NCI-H187 treated with DMSO at 0.1 percent for 48 hours (cell line): ENCODE data around the gene SLC16A3.
"Not testable (repeated sequence)": the region's sequence is repeated elsewhere in the genome, so short reads cannot be mapped to it uniquely, and the experiment has no call there.

Experiments used
- DNase-seq: peaks from one replicate; lab custom pipeline; 2025; lab: John Stamatoyannopoulos, UW

Gene SLC16A3

DNA sequence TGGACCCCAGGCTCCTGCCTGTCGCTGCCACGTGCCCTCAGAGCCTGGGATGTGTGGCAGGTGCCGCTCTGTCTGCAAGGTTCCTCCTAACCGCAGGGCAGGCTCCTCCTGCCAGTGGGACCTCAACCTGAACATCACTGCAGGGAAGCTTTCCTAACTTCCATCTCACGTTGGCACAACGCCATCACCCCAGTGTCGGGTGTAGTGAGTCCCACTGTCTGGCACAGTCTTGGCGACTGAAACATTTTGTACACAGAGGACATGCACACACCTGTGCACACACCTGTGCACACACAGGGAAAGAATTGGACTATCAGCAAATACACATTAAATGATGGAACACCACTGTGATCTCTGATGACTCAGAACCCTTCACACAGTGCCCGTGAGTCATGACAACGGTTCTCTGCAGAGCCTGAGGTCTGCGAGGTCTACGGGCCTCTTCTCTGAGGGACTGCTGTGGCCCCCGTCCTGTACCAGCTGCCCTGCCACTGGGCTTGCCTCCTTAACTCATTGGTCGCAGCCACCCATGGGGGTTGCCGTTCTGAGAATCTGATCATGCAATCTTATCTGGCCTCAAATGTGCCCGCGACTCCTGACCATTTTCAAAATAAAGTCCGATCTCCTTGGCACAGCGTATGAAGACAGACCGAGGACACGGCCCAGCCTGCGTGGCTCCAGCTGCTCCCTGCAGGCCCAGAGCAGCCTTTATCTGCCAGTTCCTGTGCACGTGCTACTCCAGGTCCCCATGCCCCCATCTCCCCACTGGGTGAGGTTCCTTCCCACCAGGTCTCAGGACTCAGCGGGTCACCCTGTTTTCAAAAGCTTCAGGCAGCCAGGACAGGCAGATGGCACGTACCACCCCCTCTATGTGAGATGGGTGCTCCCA lies 23.8 kb upstream of the SLC16A3 start:
- DNase-seq = no peak

DNA sequence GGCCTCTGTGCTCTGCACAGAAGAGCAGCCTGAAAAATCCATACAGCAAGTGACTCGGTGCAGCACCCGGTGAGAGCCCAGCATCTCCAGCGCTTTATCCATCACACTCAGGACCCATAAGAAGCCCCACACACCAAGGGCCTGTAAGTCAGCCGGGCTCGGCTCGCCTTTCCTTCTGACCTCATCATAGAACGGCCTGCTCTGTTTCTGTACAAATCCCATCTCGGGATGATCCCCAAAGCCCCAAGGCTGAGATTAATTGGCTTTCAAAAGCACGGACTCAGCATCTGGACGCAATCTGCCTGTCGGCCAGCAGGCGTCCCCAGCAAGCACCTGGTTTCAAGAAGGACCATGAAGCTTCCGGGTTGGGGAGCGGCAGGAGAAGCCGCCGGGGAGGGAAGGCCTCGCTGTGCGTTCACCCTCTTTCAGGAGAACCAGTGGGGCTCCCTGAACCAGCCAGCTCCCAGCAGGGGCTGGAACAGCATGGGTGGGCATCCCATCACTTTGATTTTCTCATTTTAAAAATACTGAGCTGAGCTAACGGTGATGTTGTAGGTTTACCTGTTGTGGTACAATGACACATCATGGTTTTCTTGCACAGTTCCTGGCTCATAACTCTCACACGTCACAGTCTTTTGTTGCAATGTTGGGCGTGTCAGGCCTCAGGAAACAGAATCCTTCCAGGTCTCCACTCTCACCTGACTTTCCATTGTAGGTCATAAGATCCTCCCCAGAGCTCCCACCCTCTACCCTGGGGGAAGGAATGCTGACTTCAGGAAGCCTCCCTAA lies 22.9 kb upstream of the SLC16A3 start:
- DNase-seq = peak; percentile 31

DNA sequence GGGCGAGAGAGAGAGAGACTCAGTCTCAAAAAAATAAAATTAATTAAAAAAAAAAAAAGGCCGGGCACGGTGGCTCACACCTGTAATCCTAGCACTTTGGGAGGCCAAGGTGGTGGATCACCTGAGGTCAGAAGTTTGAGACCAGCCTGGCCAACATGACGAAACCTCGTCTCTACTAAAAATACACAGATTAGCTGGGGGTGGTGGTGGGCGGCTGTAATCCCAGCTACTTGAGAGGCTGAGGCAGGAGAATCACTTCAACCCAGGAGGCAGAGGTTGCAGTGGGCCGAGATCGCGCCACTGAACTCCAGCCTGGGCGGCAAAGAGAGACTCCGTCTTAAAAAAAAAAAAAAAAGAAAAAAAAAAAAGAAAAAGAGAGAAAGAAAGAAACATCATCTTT lies 18.2 kb upstream of the SLC16A3 start:
- not testable (repeated sequence) for DNase-seq

DNA sequence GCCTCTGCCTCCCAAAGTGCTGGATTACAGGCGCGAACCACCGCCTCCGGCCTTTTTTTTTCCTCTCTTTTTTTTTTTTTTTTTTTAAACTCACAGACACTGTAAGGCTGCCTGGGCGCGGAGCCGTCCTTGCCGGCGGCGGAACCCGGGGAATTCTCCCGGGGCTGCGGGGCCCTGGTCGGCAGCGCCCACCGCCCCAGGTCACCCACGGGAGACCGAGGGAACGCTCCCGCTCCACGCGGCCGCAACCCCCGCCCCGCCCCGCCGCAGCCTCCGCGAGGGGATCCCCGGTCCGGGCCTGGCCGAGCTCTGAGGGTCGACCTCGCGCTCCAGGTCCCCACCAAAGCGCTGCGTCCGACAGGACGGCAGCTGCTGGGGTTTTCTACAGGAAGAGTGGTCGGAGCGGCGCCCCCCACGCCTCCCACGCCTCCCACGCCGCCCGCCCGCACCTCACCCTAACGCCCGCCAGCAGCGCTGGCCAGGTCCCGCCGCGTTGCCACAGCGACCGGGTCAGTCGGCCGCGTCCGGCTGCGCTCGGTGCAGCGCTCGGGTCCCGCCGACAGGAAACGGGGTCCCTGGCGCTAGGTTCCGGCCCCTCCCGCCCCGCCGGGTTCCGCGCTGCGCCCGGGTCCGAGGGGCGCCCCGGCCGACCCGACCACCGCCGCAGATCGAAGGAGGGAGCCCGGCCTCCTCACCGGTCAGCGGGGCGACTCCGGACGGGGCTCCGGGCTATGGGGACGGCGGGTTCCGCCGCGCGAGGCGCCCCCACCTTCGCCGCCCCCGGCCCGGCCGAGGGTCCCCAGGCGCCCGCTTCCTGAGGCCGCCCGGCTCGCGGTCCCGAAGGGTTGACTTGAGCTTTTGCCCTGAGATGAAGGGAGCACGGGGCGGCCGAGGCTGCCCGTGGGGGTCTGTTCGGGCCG lies 16.3 kb upstream of the SLC16A3 start, which contains the start of gene CCDC57:
Gene CCDC57, minus strand, starts transcription at position 512 of the 920 bp plus-strand sequence. CDS start 10,898 bp downstream, outside the sequence.
- no peak for DNase-seq

DNA sequence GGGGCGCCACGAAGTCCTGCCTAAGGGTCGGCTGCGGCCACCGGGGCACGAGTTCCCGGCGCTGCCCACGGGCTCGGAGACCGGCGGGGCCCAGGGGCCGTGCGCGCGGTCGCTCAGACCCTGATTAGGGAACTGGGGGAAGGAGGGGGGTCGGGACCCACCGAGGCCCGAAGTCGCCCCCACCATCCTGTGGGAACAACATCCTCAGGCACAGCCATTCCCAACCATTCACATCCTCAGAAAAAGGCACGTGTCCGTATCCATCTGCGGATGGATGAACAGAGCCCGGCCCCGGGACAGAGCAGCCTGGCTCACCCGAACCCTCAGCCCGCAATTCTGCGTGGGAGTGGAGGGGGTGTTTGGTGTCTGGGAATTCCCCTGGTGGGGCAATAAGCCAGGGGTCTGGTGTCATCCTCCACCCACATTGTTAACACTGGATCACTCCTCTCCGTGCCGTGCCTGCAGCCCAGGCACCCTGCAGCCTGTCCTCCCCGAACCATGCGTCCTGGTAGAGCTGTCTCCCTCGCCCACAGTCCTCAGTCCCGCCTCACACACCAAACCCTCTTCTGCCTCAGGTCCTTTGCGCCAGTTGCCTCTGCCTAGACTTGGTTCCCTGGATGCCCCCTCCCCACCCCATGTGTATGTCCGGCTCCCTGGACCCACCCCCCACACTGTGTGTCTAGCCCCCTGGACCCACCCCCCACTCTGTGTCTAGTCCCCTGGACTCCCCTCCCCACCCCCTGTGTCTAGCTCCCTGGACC lies 15.4 kb upstream of the SLC16A3 start:
- no peak for DNase-seq

DNA sequence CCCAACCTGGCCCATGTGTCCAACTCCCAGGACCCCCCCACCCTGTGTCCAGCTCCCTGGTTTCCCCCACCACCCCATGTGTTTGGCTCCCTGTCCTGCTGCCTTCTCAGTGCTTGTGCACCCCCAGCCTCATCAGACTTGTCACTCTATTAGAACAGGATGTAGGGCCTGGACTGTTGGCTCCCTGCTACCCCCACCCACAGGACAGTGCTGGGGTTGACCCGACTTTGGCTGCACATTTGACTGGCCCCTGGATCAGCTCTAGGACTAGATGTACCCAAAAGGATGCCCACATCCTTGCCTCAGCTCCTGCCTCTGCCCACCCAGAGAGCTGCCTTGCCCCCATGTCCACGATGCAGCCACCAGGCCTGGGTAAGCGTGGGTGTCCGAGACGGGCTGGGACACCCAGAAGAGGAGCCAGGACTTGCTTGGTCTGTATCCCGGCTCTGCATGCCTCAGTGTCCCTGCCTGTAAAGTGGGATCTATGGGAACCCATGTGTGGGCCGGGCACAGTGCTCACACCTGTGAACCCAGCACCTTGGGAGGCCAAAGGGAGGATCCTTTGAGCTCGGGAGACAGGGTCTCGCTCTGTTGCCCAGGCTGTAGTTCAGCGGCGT lies 14.7 kb upstream of the SLC16A3 start:
- DNase-seq = no peak

DNA sequence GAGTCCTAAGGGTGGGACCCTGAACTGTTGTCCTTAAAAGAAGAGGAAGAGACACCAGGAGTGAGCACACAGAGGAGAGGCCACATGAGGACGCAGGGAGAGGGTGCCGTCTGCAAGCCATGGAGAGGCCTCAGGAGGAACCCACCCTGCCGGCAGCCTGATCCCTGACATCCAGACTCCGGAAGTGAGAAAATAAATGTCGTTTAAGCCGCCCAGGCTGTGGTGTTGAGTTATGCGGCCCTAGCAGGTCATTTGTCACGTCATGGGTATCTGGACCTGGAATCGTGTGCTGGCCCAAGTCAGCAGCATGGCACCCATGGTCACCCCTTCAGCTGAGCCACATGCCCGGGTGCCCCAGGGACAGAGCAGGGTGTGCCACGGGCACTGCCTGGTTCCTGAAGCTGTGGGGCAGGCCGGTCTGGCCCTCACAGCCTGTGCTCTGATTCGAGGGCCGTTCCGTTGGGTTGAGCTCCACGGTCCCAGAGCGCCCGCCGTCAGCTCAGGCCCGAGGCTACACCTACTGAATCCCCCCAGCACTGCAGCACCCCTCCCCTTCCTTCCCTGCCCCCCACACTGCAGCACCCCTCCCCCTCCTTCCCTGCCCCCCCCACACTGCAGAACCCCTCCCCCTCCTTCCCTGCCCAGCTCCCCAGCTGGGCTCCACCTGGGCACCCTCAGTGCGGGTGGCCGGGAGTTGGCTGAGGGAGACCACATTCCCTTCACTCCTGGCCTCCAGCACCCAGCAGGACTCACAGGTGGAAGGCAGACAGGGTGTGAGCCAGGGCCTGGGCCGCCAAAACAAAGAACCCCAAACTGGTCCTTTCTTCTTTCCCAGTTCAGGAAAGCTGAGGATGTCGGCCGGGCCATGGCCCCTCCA lies 13.5 kb upstream of the SLC16A3 start:
- no peak for DNase-seq

DNA sequence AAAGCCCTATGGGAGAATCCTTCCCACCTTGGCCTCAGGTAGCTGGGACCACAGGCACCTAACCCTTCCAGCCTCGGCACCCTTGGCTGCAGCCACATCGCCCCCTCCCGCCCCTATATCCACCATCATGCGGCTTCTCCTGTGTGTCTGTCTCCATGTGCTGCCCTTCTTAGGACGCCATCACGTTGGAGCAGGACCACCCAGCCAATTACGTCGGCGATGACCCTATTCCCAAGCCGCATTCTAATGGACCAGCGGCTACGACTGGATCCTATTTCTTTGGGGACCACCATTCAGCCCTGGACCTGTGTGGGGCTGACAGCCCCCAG lies 12.9 kb upstream of the SLC16A3 start:
- no peak for DNase-seq

DNA sequence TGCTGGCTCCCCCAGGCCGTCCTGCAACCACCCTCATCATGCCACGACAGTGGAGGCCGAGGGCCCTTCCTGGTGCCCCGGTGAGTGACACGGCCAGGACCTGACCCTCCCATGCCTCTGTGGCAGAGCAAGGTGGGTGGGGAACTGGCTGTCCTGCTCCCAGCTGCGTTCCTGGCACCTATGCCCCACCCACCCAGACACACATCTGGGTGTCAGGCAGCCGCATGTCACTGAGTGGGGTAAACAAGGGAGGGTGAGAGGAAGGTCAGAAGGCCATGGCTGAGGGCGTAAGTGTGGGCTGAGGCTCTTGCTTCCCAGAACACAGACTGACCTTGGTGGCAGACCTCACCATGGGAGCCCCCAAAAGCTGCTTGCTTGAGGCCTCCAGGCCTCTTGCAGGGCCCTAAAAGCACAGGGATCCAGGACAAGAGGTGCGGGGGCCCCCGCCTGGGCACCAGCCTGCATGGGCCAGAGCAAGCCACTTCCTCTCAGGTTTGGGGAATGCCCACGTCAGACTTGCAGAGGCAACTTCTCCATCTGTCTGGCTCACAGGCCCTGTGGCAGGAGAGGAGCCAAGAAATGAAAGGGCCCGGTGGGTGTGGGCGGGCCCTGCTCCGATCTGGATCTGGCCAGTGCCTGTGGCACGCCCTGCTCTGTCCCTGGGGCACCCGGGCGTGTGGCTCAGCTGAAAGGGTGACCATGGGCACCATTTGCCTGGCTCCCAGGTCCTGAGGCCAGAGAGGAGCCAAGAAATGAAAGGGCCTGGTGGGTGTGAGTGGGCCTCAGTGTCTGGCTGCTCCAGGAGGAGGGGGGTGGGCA lies 12.3 kb upstream of the SLC16A3 start:
- no peak for DNase-seq

DNA sequence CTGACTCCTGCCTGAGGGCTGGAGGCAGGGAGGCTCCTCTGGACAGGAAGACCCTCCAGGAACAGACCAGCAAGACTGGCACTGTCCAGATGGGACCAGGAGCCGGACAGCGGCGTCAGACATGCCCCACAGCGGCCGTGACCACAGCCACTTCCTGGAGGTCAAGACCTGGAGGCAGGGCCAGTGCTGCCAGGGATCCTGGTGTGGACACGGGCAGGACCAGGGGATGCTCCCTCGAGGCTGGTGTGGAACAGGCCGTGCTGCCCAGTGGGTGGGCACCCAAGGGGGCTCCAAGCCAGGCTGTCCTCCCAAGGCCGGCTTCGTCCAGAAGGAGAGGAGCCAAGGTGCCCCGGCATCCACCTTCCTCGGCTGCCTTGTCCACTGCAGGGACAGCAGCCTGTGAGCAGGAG lies 11.7 kb upstream of the SLC16A3 start:
- no peak for DNase-seq

DNA sequence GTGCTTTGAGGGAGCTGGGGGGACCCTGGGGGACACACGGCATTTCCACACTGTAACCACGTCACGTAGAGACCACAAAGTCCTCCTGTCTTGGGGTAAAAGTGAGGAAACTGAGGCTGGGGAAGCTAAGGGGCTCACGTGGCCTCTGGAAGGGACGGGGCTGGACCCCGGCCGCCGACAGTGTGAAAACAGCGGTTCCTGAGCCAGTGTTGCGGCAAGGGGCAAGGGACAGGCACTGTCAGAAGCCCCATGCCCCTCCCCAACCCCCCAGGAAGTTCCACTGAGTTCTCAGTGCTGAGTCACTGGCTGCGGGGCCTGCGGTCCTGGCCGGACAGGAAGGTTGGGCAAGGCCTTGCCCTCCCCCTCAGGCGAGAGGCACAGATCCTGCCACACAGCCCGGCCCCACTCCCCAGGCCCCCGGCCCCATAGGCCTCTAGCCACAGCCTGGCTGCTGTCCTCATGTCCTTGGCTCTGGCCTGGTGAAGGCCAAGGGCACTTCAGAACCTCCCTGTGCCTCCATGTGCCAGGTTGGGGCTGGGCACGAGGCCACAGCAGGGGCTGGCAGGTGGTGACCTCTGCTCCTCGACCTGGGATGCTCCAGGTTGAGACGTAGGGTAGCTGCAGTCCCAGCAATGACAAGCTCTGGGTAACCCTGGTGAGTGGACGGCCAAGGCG lies 11.2 kb upstream of the SLC16A3 start:
- no peak for DNase-seq

DNA sequence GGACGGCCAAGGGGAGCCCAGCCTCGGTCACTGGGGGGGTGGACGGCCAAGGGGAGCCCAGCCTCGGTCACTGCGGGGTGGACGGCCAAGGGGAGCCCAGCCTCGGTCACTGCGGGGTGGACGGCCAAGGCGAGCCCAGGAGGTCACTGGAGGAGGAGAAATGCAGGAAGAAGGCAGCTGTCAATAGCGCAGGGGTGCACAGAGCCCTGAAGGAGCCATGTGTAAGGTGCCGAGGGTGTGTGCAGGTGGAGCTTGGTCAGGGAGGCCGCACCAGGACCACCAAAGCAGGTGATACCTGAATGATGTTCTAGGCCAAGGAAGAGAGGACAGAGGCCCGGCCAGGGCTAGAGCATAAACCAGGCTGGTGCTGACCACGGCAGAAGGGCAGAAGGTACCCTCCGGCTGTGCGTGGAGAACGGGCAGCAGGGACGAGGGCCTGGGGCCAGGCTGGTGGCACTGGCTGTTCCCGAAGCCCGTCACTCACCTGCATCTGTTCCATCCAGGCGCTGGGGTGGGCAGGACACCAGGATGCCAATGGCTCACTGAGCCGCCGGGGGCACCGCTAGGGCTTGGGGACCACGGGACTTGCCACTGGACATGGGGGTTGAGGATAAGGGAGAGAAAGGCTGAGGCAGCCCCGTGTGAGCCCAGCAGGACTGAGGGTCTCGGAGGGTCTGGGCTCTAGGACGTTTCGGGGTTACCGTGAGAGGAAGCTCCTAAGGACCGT lies 10.3 kb upstream of the SLC16A3 start:
- no peak for DNase-seq

DNA sequence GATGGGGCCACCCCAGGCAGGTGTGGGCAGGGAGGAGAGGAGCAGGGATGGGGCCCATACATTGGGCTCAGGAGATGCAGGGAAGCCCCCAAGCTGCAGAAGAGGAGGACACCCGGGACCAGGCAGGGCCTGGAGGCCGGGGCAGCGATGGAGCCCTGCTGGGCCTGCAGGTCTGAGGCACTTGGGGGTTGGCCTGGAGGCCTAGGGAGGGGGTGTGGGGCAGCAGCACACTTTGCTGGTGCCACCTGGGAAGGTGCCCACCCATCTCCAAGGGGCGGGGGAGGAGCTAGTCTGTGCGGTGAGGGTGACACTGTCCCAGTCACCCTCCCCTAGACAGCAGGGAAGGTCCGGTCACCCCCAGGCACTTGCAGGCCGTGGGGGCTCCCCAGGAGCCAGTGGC lies 9.8 kb upstream of the SLC16A3 start:
- DNase-seq = no peak

DNA sequence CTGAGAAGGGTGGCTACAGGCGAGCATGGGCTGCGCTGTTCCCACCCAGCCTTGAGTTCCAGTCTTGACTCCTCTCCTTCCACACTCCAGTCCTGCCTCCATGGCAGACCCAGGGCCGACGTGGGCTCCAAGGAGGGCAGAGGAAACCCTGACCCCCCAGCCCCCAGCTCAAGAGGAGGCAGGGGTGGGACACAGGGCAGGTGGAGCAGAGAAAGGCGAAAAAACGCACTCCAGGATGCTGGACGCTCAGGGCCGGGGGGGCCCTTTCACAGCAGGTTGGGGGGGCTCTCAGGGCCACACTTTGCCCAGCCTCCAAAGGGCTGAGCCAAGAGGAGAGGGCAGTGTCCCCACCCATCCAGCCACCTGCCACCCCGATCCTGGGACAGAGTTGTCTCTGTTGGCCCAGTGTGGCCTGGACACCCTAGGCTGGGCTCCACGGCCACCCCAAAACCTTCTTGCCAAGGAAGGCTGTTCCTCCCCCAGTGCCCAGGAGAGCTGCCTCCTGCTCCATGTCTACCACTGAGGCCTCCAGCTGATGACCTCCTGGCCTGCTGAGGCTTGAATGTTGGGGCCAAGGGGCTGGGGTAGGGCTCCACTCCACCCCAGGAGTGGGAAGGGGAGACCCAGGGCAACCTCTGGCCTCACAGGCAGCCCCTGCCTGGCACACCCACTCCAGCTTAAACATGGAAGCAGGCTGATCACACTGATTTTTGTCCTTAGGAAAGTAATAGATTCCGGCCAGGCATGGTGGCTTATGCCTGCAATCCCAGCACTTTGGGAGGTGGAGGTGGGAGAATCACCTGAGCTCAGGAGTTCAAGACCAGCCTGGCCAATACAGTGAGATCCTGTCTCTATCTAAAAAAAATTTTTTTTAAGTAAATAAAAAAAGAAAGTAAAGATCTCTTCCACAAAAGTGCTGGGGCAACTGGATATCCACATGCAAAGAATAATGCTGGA lies 8.8 kb upstream of the SLC16A3 start:
- no peak for DNase-seq

DNA sequence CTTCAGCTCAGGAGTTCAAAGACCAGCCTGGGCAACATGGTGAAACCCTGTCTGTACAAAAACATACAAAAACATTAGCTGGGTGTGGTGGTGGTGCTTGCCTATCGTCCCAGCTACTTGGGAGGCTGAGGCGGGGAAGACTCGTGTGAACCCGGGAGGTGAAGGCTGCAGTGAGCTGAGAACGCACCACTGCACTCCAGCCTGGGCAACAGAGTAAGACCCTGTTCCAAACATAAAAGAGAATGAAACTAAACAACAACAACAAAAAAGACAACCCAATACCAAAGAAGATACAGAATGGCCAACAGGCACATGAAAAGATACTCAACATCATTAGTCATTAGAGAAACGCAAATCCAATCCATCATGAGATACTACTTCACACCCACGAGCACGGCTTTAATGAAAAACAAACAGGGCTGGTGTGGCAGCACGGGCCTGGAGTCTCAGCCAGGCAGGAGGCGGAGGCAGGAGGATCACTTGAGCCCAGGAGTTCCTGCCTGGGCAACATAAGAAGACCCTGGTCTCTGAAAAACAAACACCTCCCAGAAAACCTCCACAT lies 7.4 kb upstream of the SLC16A3 start:
- no peak for DNase-seq

DNA sequence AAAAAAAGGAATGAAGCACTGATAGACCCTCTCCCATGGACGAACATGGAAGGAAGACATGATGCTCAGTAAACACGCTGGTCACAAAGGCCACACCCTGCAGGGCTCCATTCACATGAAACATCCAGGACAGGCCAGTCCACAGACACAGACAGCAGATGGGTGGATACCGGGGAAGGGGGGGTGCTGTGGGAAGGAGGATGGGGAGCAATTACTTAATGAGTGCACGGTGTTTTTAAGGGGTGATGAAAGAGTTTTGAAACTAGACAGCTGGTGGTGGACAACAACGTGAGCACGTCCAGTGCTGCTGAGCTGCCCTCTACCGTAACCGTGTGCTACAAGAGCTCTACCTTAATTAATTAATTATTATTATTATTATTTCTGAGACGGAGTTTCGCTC lies 6.0 kb upstream of the SLC16A3 start:
- no peak for DNase-seq
